Thoracic aorta (tissue), 2 donors: ENCODE measurements around the gene MS4A4A. TPM values are rescaled to one million over a fixed set of nuclear protein-coding genes. Genes with fewer than 3 reads are reported as not detected.

Experiments used
- ATAC-seq: fragments of 150-250 bp; one replicate; pipeline ENCODE4 v1.8.0; 2017; ENCODE audit warnings: low read depth; ENCODE audit not compliant: insufficient number of reproducible peaks, low FRiP score
- DNase-seq: peaks from one replicate; pipeline ENCODE4 v3.0.0-alpha.2; 2020; ENCODE audit warnings: low spot score
- H3K27ac ChIP-seq, 2 donors: fragments of 200-600 bp; sonication (generic); 1 replicate in 1 of 2; 2 replicates in 1 of 2; pipeline ENCODE4 v1.5.1; 2016; ENCODE audit warnings: mild to moderate bottlenecking in 2 of 2, moderate library complexity in 2 of 2
- H3K27me3 ChIP-seq: fragments of 200-600 bp; sonication (generic); replicated peaks from 2 replicates; pipeline ENCODE4 v1.6.0; 2016; ENCODE audit warnings: mild to moderate bottlenecking; ENCODE audit not compliant: insufficient read depth
- H3K36me3 ChIP-seq: fragments of 200-600 bp; sonication (generic); one replicate; pipeline ENCODE4 v1.5.1; 2016
- H3K4me1 ChIP-seq, 2 donors: fragments of 200-600 bp; sonication (generic); 1 replicate in 1 of 2; 2 replicates in 1 of 2; pipeline versions ENCODE4 v1.5.1 to v1.6.0; 2016; ENCODE audit warnings: low read depth in 2 of 2, mild to moderate bottlenecking in 1 of 2; ENCODE audit not compliant: control insufficient read depth in 1 of 2
- H3K4me3 ChIP-seq: fragments of 200-600 bp; sonication (generic); 2 replicates; pipeline ENCODE4 v1.5.1; 2016; ENCODE audit warnings: mild to moderate bottlenecking
- H3K9me3 ChIP-seq: fragments of 200-600 bp; sonication (generic); 2 replicates; pipeline ENCODE4 v1.5.1; 2016
- CTCF ChIP-seq: fragments of 200-600 bp; sonication (generic); IDR thresholded peaks from one replicate; pipeline ENCODE4 v1.5.1; 2019; ENCODE audit warnings: antibody characterized with exemption
- total RNA-seq, 2 donors: library from RNA; depleted of rRNA; stranded (reverse); fragments of >200 nt; gene quantifications; one replicate each; pipeline versions ENCODE4 v1.1.0 to v1.2.3, GENCODE V29; 2016

The MS4A4A gene
- total RNA-seq, 2 donors from 2014 or later: 44.9 to 63.7 TPM

GRCh38 chr11:60348116-60348515, 67.7 kb downstream of the MS4A4A start:
- no peaks in the 10 kb centered on the region for H3K4me1 ChIP-seq
- no peak for TF ChIP-seq CTCF
- H3K4me3 ChIP-seq: no peak overlapping the region
- ATAC-seq (no peak), DNase-seq (no peak)
- no peaks in the 10 kb centered on the region for H3K9me3 ChIP-seq
- H3K27me3 ChIP-seq: no peaks in the 10 kb centered on the region
- H3K36me3 ChIP-seq: no peaks in the 10 kb centered on the region
- no peak overlapping the region for H3K27ac ChIP-seq

GRCh38 chr11:60349990-60350389, 69.5 kb downstream of the MS4A4A start:
- Histone ChIP-seq H3K27me3 (no peaks in the 10 kb centered on the region), H3K36me3 (no peaks in the 10 kb centered on the region), H3K27ac (no peak overlapping the region), H3K4me3 (no peak overlapping the region), H3K4me1 (no peaks in the 10 kb centered on the region), H3K9me3 (no peaks in the 10 kb centered on the region)
- DNase-seq (no peak), ATAC-seq (no peak)
- TF ChIP-seq CTCF: no peak

- H3K27me3 ChIP-seq: no peaks in the 10 kb centered on the region
- H3K4me1 ChIP-seq: no peaks in the 10 kb centered on the region
- DNase-seq (no peak), ATAC-seq (no peak)
- TF ChIP-seq CTCF: no peak
- no peak overlapping the region for H3K27ac ChIP-seq
- H3K9me3 ChIP-seq: no peaks in the 10 kb centered on the region
- no peak overlapping the region for H3K4me3 ChIP-seq
- no peaks in the 10 kb centered on the region for H3K36me3 ChIP-seq
Measured at GRCh38 chr11:60357771-60358170, 77.3 kb downstream of the MS4A4A start.

Other genes starting within 250 kb of the MS4A4A start
- not detected for gene OOSP2, start 240.3 kb upstream of the MS4A4A start, total RNA-seq
- gene MS4A3, start 224.0 kb upstream of the MS4A4A start, total RNA-seq: not detected
- gene MS4A2, start 192.0 kb upstream of the MS4A4A start, total RNA-seq: 1 to 10 TPM; 1.1 to 5.9 TPM
- gene MS4A6A, start 97.6 kb upstream of the MS4A4A start, total RNA-seq: 100 to 1,000 TPM; 111 to 162 TPM
- gene MS4A4E, start 37.5 kb upstream of the MS4A4A start, total RNA-seq: 10 to 100 TPM in 1 of 2 donors, 1 to 10 TPM in 1; 1.1 to 13.9 TPM
- gene MS4A6E, start 46.6 kb downstream of the MS4A4A start, total RNA-seq: not detected
- 10 to 100 TPM; 41.8 to 81.8 TPM for gene MS4A7, start 97.9 kb downstream of the MS4A4A start, total RNA-seq
- gene MS4A14, start 115.8 kb downstream of the MS4A4A start, total RNA-seq: 1 to 10 TPM; 1.5 to 6.3 TPM
- gene MS4A5, start 148.9 kb downstream of the MS4A4A start, total RNA-seq: not detected
- gene MS4A1, start 175.2 kb downstream of the MS4A4A start, total RNA-seq: under 1 TPM in 1 of 2 donors, not detected in 1; 0.35 TPM
- not detected for gene MS4A12, start 212.1 kb downstream of the MS4A4A start, total RNA-seq
- gene MS4A13, start 234.7 kb downstream of the MS4A4A start, total RNA-seq: not detected